OCI-LY3 (cell line): ENCODE data around the gene PRSS58.

Experiments used
- H2AFZ ChIP-seq: fragments of 200-600, 300-600 bp; shearing (Covaris generic); 2 replicates; pipeline ENCODE4 v1.6.0; 2014; ENCODE audit warnings: antibody characterized with exemption, low read depth, low read length
- H3K27ac ChIP-seq: fragments of 200-600, 300-600 bp; sonication (generic); 2 replicates; pipeline ENCODE4 v1.5.1; 2014; ENCODE audit warnings: mild to moderate bottlenecking, low read length, moderate library complexity, mixed read lengths
- H3K27me3 ChIP-seq: fragments of 200-600, 300-600 bp; sonication (generic); 2 replicates; pipeline ENCODE4 v1.6.1; 2014; ENCODE audit warnings: low read depth, low read length, mixed read lengths
- H3K36me3 ChIP-seq: fragments of 200-600, 300-600 bp; sonication (generic); replicated peaks from 2 replicates; pipeline ENCODE3; 2014; ENCODE audit warnings: low read depth, low read length, mixed read lengths
- H3K4me1 ChIP-seq: fragments of 300-600, 200-600 bp; sonication (generic); 2 replicates; pipeline ENCODE4 v1.6.1; 2014; ENCODE audit warnings: low read length, mixed read lengths
- H3K4me2 ChIP-seq: fragments of 200-600, 300-600 bp; sonication (generic); 2 replicates; pipeline ENCODE4 v1.6.1; 2014; ENCODE audit warnings: low read length, mixed read lengths
- H3K4me3 ChIP-seq: fragments of 300-600, 200-600 bp; sonication (generic); 2 replicates; pipeline ENCODE4 v1.5.1; 2014; ENCODE audit warnings: antibody characterized with exemption, mild to moderate bottlenecking, low read length, moderate library complexity
- H3K79me2 ChIP-seq: fragments of 300-600, 200-600 bp; shearing (Covaris generic); 2 replicates; pipeline ENCODE4 v1.6.1; 2014; ENCODE audit warnings: mild to moderate bottlenecking, low read length, mixed read lengths
- H3K9ac ChIP-seq: fragments of 300-600, 200-600 bp; shearing (Covaris generic); 2 replicates; pipeline ENCODE4 v1.6.0; 2014; ENCODE audit warnings: mild to moderate bottlenecking, low read length, moderate library complexity
- H3K9me3 ChIP-seq: fragments of 200-600, 300-600 bp; shearing (Covaris generic); 2 replicates; pipeline ENCODE4 v1.6.1; 2014; ENCODE audit warnings: low read length, mixed read lengths; ENCODE audit not compliant: insufficient read depth
- H4K20me1 ChIP-seq: fragments of 200-600, 300-600 bp; sonication (generic); 2 replicates; pipeline ENCODE4 v1.6.1; 2016; ENCODE audit warnings: low read length, mixed read lengths; ENCODE audit not compliant: insufficient read depth
- EZH2phosphoT487 ChIP-seq: fragments of 200-600 bp; shearing (Covaris generic); IDR thresholded peaks from 2 replicates; pipeline ENCODE4 v1.6.1; 2018; ENCODE audit warnings: antibody characterized with exemption, mixed run types, low read depth
- TF ChIP-seq, protein P1 (sequence below): fragments of 200-600, 300-600 bp; sonication (generic); IDR thresholded peaks from 2 replicates; pipeline ENCODE4 v1.5.1; 2014; ENCODE audit warnings: antibody characterized with exemption, low read length, low read depth

The PRSS58 gene

DNA sequence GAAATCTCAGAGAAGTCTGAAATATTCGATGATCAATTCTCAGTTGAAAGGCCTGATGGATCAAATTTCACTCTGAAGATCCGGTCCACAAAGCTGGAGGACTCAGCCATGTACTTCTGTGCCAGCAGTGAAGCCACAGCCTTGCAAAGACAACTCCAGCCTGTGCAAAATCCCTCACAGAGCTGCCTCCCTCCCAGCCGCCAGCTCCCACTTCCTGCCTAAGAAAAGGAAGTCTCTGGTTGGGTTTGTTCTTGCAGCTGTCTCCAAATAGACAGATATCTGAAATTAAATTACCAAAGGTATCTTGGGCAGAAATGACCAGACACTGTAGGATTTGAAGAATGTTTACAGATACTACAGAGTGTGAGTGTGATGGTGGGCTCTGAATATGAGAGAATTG, 43.4 kb upstream of the PRSS58 start:
- Histone ChIP-seq H4K20me1 (no peaks in the 10 kb centered on the region), H3K9ac (no peak overlapping the region), H2AFZ (0 out of 2 replicates have a peak overlapping the region, but pooled peaks have one; percentile 19), H3K9me3 (no peaks in the 10 kb centered on the region), H3K79me2 (no peaks in the 10 kb centered on the region), H3K27ac (no peak overlapping the region), H3K27me3 (peaks cover 39% of the 10 kb centered on the region), H3K4me2 (no peak overlapping the region), H3K4me3 (no peak overlapping the region), H3K4me1 (peaks cover 17% of the 10 kb centered on the region), H3K36me3 (no peaks in the 10 kb centered on the region)
- no peak for TF ChIP-seq EZH2phosphoT487
- TF ChIP-seq, protein P1, sequence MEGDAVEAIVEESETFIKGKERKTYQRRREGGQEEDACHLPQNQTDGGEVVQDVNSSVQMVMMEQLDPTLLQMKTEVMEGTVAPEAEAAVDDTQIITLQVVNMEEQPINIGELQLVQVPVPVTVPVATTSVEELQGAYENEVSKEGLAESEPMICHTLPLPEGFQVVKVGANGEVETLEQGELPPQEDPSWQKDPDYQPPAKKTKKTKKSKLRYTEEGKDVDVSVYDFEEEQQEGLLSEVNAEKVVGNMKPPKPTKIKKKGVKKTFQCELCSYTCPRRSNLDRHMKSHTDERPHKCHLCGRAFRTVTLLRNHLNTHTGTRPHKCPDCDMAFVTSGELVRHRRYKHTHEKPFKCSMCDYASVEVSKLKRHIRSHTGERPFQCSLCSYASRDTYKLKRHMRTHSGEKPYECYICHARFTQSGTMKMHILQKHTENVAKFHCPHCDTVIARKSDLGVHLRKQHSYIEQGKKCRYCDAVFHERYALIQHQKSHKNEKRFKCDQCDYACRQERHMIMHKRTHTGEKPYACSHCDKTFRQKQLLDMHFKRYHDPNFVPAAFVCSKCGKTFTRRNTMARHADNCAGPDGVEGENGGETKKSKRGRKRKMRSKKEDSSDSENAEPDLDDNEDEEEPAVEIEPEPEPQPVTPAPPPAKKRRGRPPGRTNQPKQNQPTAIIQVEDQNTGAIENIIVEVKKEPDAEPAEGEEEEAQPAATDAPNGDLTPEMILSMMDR: no peak

DNA sequence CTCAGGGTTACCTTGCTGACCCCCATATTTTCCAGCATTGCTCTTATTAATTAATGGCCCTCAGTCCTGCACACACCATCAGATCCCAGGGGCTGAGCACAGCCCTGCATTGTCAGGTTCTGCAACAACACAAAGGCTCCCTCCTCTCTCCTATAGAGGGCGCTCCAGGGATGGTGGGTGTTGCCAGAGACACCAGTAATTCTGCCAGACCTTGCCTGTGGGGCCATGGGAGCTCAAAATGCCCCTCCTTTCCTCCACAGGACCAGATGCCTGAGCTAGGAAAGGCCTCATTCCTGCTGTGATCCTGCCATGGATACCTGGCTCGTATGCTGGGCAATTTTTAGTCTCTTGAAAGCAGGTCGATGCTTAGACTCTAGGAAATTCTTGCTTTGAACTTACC, 42.8 kb upstream of the PRSS58 start:
- peaks cover 42% of the 10 kb centered on the region for H3K27me3 ChIP-seq
- no peaks in the 10 kb centered on the region for H4K20me1 ChIP-seq
- H3K4me2 ChIP-seq: no peak overlapping the region
- H3K4me3 ChIP-seq: no peak overlapping the region
- H3K9ac ChIP-seq: no peak overlapping the region
- TF ChIP-seq EZH2phosphoT487: no peak
- TF ChIP-seq, protein P1: peak; percentile 57
- H3K36me3 ChIP-seq: no peaks in the 10 kb centered on the region
- H3K4me1 ChIP-seq: peaks cover 17% of the 10 kb centered on the region
- H3K9me3 ChIP-seq: no peaks in the 10 kb centered on the region
- H3K79me2 ChIP-seq: no peaks in the 10 kb centered on the region
- no peak overlapping the region for H3K27ac ChIP-seq
- no peak overlapping the region for H2AFZ ChIP-seq

DNA sequence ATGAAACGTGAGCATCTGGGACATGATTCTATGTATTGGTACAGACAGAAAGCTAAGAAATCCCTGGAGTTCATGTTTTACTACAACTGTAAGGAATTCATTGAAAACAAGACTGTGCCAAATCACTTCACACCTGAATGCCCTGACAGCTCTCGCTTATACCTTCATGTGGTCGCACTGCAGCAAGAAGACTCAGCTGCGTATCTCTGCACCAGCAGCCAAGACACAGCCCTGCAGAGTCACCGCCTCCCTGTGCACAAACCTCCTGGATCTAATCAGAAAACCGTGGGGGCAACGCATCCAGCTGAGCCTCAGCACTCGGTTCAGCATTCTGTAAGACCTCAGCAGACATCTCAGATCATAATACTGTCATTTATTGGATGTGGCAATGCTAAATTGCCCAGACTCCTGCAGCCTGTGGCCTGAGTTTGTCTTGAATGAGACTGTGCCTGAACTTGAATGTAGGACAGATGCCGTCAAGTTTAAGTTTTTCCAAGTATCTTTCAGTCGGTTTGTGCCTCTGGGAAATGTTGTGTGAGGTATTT, 41.5 kb upstream of the PRSS58 start:
- H4K20me1 ChIP-seq: no peaks in the 10 kb centered on the region
- H3K27ac ChIP-seq: no peak overlapping the region
- H3K4me3 ChIP-seq: no peak overlapping the region
- TF ChIP-seq, protein P1: no peak
- no peak for TF ChIP-seq EZH2phosphoT487
- no peaks in the 10 kb centered on the region for H3K36me3 ChIP-seq
- peaks cover 17% of the 10 kb centered on the region for H3K4me1 ChIP-seq
- no peak overlapping the region for H3K9ac ChIP-seq
- peak overlapping the region; percentile 31 for H3K4me2 ChIP-seq
- peaks cover 42% of the 10 kb centered on the region for H3K27me3 ChIP-seq
- no peaks in the 10 kb centered on the region for H3K79me2 ChIP-seq
- H2AFZ ChIP-seq: no peak overlapping the region
- H3K9me3 ChIP-seq: no peaks in the 10 kb centered on the region

DNA sequence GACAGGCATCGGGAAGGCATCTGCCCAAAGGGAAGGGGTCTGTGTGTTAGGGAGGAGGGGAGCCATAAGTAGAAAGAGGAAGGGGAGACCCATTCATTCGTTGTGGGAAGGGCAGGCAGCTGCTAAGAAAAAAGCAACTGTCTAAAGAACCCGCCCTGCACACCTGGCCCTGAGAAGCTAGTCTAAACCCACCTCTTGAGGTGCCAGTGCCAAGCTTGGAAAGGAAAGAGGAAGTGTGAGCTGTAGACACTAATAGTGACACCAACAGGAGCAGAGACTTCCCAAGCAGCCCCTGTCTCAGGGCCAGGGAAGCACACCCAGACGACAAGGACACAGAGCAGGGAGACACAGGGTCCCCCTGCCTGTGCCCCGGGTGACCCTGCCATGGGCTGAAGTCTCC, 40.8 kb upstream of the PRSS58 start:
- Histone ChIP-seq H3K4me1 (peaks cover 17% of the 10 kb centered on the region), H3K27ac (no peak overlapping the region), H3K9me3 (no peaks in the 10 kb centered on the region), H2AFZ (no peak overlapping the region), H4K20me1 (no peaks in the 10 kb centered on the region), H3K27me3 (peaks cover 40% of the 10 kb centered on the region), H3K79me2 (no peaks in the 10 kb centered on the region), H3K36me3 (no peaks in the 10 kb centered on the region), H3K4me3 (no peak overlapping the region), H3K9ac (no peak overlapping the region), H3K4me2 (peak overlapping the region; percentile 31)
- no peak for TF ChIP-seq EZH2phosphoT487
- TF ChIP-seq, protein P1: no peak
